OCI-LY7 (cell line): Measurements from ENCODE around the gene ME1.

ENCODE experiments used
- EZH2phosphoT487 ChIP-seq: fragments of 200-600 bp; sonication (generic); IDR thresholded peaks from 2 replicates; pipeline ENCODE4 v1.6.1; 2018; ENCODE audit warnings: low read depth, borderline replicate concordance, mild to moderate bottlenecking, mixed run types, antibody characterized with exemption, low read length, moderate library complexity, mixed read lengths
- TF ChIP-seq, protein P1 (sequence below): fragments of 200-600 bp; sonication (generic); conservative IDR thresholded peaks from 2 replicates; pipeline ENCODE4 v1.5.1; 2014; ENCODE audit warnings: mild to moderate bottlenecking, antibody characterized with exemption, low read length, moderate library complexity, mixed read lengths

- TF ChIP-seq, protein P1, sequence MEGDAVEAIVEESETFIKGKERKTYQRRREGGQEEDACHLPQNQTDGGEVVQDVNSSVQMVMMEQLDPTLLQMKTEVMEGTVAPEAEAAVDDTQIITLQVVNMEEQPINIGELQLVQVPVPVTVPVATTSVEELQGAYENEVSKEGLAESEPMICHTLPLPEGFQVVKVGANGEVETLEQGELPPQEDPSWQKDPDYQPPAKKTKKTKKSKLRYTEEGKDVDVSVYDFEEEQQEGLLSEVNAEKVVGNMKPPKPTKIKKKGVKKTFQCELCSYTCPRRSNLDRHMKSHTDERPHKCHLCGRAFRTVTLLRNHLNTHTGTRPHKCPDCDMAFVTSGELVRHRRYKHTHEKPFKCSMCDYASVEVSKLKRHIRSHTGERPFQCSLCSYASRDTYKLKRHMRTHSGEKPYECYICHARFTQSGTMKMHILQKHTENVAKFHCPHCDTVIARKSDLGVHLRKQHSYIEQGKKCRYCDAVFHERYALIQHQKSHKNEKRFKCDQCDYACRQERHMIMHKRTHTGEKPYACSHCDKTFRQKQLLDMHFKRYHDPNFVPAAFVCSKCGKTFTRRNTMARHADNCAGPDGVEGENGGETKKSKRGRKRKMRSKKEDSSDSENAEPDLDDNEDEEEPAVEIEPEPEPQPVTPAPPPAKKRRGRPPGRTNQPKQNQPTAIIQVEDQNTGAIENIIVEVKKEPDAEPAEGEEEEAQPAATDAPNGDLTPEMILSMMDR, result no peak
- TF ChIP-seq EZH2phosphoT487, result no peak
Measured at GRCh38 chr6:83308833-83309232, 122.0 kb downstream of the ME1 start.
